Pons (tissue), 1 donor: ENCODE measurements around the gene KCNK10.

Experiments
- DNase-seq: peaks from one replicate; pipeline ENCODE4 v3.0.0-alpha.2; 2016; ENCODE audit warnings: low spot score

The KCNK10 gene

GRCh38 chr14:88323086-88323522 lies at the start of gene KCNK10:
TSS of gene KCNK10 (minus strand) at chr14:88323269. CDS start at chr14:88322798, 471 bp downstream.
- no peak for DNase-seq

- DNase-seq = no peak
These were observed 46.4 kb upstream of the KCNK10 start for GRCh38 chr14:88369496-88369895.

- DNase-seq = no peak
These were observed 41.8 kb upstream of the KCNK10 start for GRCh38 chr14:88364710-88365413.

- no peak for DNase-seq
These were observed 40.6 kb upstream of the KCNK10 start for GRCh38 chr14:88363644-88364043.

- DNase-seq = peak; percentile 87
These were observed 36.4 kb upstream of the KCNK10 start for GRCh38 chr14:88359500-88359899.

- DNase-seq = no peak
These were observed 31.3 kb upstream of the KCNK10 start for GRCh38 chr14:88354358-88354757.

- DNase-seq = no peak
These were observed 29.6 kb upstream of the KCNK10 start for GRCh38 chr14:88352698-88353097.

- peak; percentile 89 for DNase-seq
These were observed 29.1 kb upstream of the KCNK10 start for GRCh38 chr14:88351966-88352691.

- DNase-seq = no peak
These were observed 25.5 kb upstream of the KCNK10 start for GRCh38 chr14:88348546-88348945.

- no peak for DNase-seq
These were observed 23.1 kb upstream of the KCNK10 start for GRCh38 chr14:88346048-88346639.

GRCh38 chr14:88342980-88343379 lies 19.9 kb upstream of the KCNK10 start:
- DNase-seq = no peak

GRCh38 chr14:88340357-88340756 lies 17.3 kb upstream of the KCNK10 start:
- no peak for DNase-seq

GRCh38 chr14:88333036-88333435 lies 10.0 kb upstream of the KCNK10 start:
- no peak for DNase-seq

GRCh38 chr14:88327497-88327896 lies 4.4 kb upstream of the KCNK10 start:
- no peak for DNase-seq

- DNase-seq = no peak
These were observed 3.5 kb upstream of the KCNK10 start for GRCh38 chr14:88326352-88327103.

- DNase-seq = no peak
These were observed 2.8 kb upstream of the KCNK10 start for GRCh38 chr14:88325883-88326282.

- no peak for DNase-seq
These were observed 1.9 kb upstream of the KCNK10 start for GRCh38 chr14:88324930-88325329.

- DNase-seq = no peak
These were observed 1.4 kb upstream of the KCNK10 start for GRCh38 chr14:88324491-88324890.

GRCh38 chr14:88323523-88324199 lies 592 bp upstream of the KCNK10 start:
- no peak for DNase-seq

- no peak for DNase-seq
These were observed 474 bp downstream of the KCNK10 start for GRCh38 chr14:88322504-88323085.
